Ascending aorta (tissue), 2 donors: Measurements from ENCODE around the gene CHDH. TPM values are rescaled to one million over a fixed set of nuclear protein-coding genes. Genes with fewer than 3 reads are reported as not detected.

Experiments used
- DNase-seq, 2 donors: peaks; one replicate each; pipeline ENCODE4 v3.0.0-alpha.2; 2019; ENCODE audit warnings: low spot score in 2 of 2
- H3K27ac ChIP-seq, 2 donors: fragments of 200-600 bp; sonication (generic); one replicate each; pipeline ENCODE4 v1.5.1; 2016 to 2017; ENCODE audit warnings: mild to moderate bottlenecking in 1 of 2
- H3K27me3 ChIP-seq: fragments of 200-600 bp; sonication (generic); one replicate; pipeline ENCODE4 v1.5.1; 2017
- H3K36me3 ChIP-seq, 2 donors: fragments of 200-600 bp; sonication (generic); one replicate each; pipeline ENCODE4 v1.5.1; 2016
- H3K4me1 ChIP-seq, 2 donors: fragments of 200-600 bp; sonication (generic); one replicate each; pipeline ENCODE4 v1.5.1; 2016 to 2017; ENCODE audit warnings: mild to moderate bottlenecking in 1 of 2
- H3K4me3 ChIP-seq, 2 donors: fragments of 200-600 bp; sonication (generic); one replicate each; pipeline ENCODE4 v1.5.1; 2016 to 2017; ENCODE audit warnings: mild to moderate bottlenecking in 1 of 2
- H3K9me3 ChIP-seq, 2 donors: fragments of 200-600 bp; sonication (generic); one replicate each; pipeline ENCODE4 v1.5.1; 2016
- intact Hi-C: fragments of 100-400 bp; cut with DNase I; formaldehyde crosslinking; loops from one replicate; pipeline ENCODE4 v1.15.1; 2023
- total RNA-seq: library from RNA; depleted of rRNA; stranded (reverse); fragments of >200 nt; gene quantifications from one replicate; pipeline ENCODE4 v1.1.0, GENCODE V29; 2016
- TF ChIP-seq, protein P1 (sequence below), 3 experiments: fragments of 200-600 bp in 2 of 3; fragments of 450-650 bp in 1 of 3; sonication (generic) in 2 of 3; IDR thresholded peaks; one replicate each; pipeline ENCODE4 v1.5.1; 2016 to 2019; ENCODE audit warnings: antibody characterized with exemption in 3 of 3, mild to moderate bottlenecking in 1 of 3, moderate library complexity in 1 of 3

The CHDH gene
- total RNA-seq, 1 donor from 2014 or later = 0.53 TPM

DNA sequence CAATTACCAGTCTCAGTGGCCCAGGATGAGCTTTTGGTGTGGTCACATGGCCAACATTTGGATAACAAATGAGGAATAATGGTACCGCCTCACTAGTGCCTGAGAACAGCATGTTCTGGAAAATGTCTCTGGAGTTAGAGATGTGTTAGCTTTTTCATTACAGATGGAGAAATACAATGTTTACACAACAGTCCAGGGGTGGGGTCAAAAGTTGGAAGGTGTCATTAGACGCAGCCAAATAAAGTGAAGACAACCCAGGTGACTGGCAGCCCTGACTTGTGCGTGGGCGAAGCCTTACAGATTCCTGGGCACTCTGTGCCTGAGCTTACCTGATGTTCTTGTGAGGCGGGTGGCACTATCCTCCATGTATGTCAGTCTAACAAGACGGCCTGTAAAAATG lies 13.0 kb upstream of the CHDH start:
- H3K4me1 ChIP-seq = no peaks in the 10 kb centered on the region
- no peaks in the 10 kb centered on the region for H3K27me3 ChIP-seq
- no peak for DNase-seq
- H3K36me3 ChIP-seq = peaks cover 28 to 42% of the 10 kb centered on the region in 2 donors
- no peak overlapping the region for H3K27ac ChIP-seq
- TF ChIP-seq, protein P1, sequence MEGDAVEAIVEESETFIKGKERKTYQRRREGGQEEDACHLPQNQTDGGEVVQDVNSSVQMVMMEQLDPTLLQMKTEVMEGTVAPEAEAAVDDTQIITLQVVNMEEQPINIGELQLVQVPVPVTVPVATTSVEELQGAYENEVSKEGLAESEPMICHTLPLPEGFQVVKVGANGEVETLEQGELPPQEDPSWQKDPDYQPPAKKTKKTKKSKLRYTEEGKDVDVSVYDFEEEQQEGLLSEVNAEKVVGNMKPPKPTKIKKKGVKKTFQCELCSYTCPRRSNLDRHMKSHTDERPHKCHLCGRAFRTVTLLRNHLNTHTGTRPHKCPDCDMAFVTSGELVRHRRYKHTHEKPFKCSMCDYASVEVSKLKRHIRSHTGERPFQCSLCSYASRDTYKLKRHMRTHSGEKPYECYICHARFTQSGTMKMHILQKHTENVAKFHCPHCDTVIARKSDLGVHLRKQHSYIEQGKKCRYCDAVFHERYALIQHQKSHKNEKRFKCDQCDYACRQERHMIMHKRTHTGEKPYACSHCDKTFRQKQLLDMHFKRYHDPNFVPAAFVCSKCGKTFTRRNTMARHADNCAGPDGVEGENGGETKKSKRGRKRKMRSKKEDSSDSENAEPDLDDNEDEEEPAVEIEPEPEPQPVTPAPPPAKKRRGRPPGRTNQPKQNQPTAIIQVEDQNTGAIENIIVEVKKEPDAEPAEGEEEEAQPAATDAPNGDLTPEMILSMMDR (IDR thresholded peaks at IDR 0.05) = no peak
- no peaks in the 10 kb centered on the region for H3K9me3 ChIP-seq
- no peak overlapping the region for H3K4me3 ChIP-seq
- intact Hi-C loops = no loop called here

DNA sequence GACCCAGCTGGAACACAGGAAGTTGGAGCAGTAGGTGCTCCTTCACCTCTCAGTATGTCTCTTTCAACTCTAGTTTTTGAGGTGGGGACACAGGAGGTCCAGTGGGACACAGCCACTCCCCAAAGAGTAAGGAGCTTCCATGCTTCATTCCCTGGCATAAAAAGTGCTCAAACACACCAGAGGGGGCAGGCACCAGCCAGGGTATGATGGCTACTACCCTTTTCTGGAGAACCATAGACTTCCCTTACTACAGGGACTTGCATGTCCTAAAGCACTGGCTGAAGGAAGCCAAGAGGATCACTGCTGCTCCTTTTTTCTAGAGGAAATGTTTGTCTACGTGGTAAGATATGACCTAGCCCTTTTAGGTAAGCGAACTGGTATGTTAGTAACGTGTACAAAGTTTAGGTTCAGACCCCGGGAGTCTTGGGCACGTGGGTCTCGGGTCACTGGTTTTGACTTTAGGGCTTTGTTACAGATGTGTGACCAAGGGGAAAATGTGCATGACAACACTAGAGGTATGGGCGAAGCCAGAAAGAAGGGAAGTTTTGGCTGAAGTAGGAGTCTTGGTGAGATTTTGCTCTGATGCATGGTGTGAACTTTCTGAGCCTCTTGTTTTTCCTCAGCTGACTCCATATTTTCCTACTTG lies 12.0 kb upstream of the CHDH start:
- peaks cover 27 to 32% of the 10 kb centered on the region in 2 donors for H3K36me3 ChIP-seq
- intact Hi-C loops = no loop called here
- no peaks in the 10 kb centered on the region for H3K9me3 ChIP-seq
- H3K4me1 ChIP-seq = no peaks in the 10 kb centered on the region
- TF ChIP-seq, protein P1 (IDR thresholded peaks at IDR 0.05) = no peak
- no peak overlapping the region for H3K27ac ChIP-seq
- DNase-seq = no peak
- no peaks in the 10 kb centered on the region for H3K27me3 ChIP-seq
- no peak overlapping the region for H3K4me3 ChIP-seq

DNA sequence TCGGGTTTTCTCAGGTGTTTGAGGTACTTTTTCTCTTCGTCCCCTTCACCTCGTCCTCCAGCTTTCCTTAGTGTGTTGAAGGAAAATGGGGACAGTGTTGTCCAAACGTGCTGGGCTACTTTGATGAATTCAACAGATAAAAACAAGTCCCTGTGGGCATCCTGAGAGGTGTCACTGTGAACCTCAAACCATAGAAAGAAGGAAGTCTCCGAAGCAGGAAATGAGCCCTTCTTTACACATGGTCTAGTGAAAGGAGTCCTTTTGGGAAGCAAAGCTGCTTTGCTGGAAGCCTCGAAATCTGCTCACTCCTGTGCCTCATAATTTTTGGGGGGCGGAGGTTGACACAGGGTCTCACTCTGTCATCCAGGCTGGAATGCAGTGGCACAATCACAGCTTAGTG lies 10.7 kb upstream of the CHDH start:
- DNase-seq = no peak
- TF ChIP-seq, protein P1 (IDR thresholded peaks at IDR 0.05) = no peak
- H3K27ac ChIP-seq = no peak overlapping the region
- H3K9me3 ChIP-seq = no peaks in the 10 kb centered on the region
- peaks cover 21 to 22% of the 10 kb centered on the region in 2 donors for H3K36me3 ChIP-seq
- no peaks in the 10 kb centered on the region for H3K4me1 ChIP-seq
- no peak overlapping the region for H3K4me3 ChIP-seq
- intact Hi-C loops = no loop called here
- H3K27me3 ChIP-seq = no peaks in the 10 kb centered on the region

DNA sequence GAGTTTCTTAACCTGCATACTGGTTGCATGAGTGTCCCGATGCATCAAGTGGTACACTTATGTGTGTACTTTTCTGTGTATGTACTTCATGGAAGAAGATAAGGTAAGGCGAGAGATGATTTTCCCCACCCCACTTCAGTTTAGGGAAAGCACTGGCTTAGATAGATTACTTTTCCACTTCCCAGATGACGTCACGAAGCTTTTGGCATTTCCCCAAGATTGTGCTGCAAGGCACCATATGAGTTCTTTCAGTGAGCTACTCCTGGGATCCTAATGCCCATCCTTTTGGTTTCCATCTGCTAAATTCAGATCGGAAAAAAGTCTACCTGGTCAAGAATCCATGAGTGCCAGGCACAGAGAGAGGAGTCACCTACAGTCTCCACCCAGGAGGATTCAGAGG lies 4.7 kb upstream of the CHDH start:
- TF ChIP-seq, protein P1 (IDR thresholded peaks at IDR 0.05) = no peak
- intact Hi-C loops = no loop called here
- Histone ChIP-seq H3K4me3 (no peak overlapping the region), H3K4me1 (peaks cover 3 to 5% of the 10 kb centered on the region in 2 donors), H3K27ac (no peak overlapping the region), H3K9me3 (no peaks in the 10 kb centered on the region), H3K27me3 (no peaks in the 10 kb centered on the region), H3K36me3 (no peaks in the 10 kb centered on the region)
- no peak for DNase-seq

DNA sequence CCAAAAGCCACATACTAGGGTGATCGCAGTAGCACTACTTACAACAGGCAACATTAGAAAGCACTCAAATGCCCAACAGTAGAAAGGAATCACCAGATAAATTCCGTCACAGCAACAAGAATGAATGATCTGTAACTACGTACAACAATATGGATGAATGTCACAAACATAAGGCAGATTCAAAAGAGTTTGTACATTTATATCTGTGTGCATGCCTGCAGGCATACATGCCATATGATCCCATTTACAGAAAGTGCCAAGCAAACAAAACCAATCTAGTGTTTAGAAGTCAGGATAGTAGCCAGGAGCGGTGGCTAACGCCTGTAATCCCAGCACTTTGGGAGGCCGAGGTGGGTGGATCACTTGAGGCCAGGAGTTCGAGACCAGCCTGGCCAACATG lies 3.7 kb upstream of the CHDH start:
- peaks cover 3 to 5% of the 10 kb centered on the region in 2 donors for H3K4me1 ChIP-seq
- TF ChIP-seq, protein P1 (IDR thresholded peaks at IDR 0.05) = no peak
- H3K27me3 ChIP-seq = no peaks in the 10 kb centered on the region
- H3K36me3 ChIP-seq = no peaks in the 10 kb centered on the region
- no peak overlapping the region for H3K27ac ChIP-seq
- intact Hi-C loops = loop anchor here (5.0 kb wide), 1 partner anchor 78 kb away; no protein-coding TSS in a partner anchor
- H3K4me3 ChIP-seq = no peak overlapping the region
- H3K9me3 ChIP-seq = no peaks in the 10 kb centered on the region
- no peak for DNase-seq

DNA sequence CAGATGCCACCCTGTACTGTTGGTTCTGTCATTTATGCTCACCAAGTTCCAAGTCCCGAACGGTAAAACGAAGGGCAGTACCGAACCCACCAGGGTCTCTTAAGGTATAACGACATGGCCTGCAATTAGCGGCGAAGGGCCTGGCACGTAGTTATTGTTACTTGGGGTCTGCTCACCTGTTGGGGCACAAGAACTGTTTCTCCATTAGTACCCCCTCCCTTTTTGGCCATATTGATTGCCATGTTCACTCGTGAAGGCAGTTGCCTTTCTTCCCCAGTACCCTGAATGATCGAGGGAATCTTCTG lies 584 bp upstream of the CHDH start:
- Histone ChIP-seq H3K9me3 (no peaks in the 10 kb centered on the region), H3K27ac (no peak overlapping the region), H3K4me1 (peaks cover 3 to 5% of the 10 kb centered on the region in 2 donors), H3K4me3 (peak overlapping the region; percentile 66 to 83), H3K27me3 (no peaks in the 10 kb centered on the region), H3K36me3 (no peaks in the 10 kb centered on the region)
- intact Hi-C loops = loop anchor here (5.0 kb wide), 1 partner anchor 75 kb away; no protein-coding TSS in a partner anchor
- no peak for DNase-seq
- TF ChIP-seq, protein P1 (IDR thresholded peaks at IDR 0.05) = no peak
